OCI-LY7 (cell line): Measurements from ENCODE around the gene COA8. TPM values are rescaled to one million over a fixed set of nuclear protein-coding genes. Genes with fewer than 3 reads are reported as not detected.
"Not testable (repeated sequence)": the region's sequence is repeated elsewhere in the genome, so short reads cannot be mapped to it uniquely, and the experiment has no call there.

Experiments used
- BruUV-seq: library from RNA; stranded (reverse); fragments of 400-500 nt; replicated peaks from 2 replicates; lab custom pipeline; 2021; lab: Mats Ljungman, UMichigan
- CTCF ChIA-PET: fragments of 300-600 bp; sonication (Branson Sonifier 250); formaldehyde crosslinking; loops from one replicate; lab custom pipeline; 2022; ENCODE audit warnings: antibody characterized with exemption; ENCODE audit not compliant: unreplicated experiment; lab: Charles Lee
- POLR2A ChIA-PET: fragments of 300-600 bp; sonication (Branson Sonifier 250); formaldehyde crosslinking; loops from one replicate; lab custom pipeline; 2022; ENCODE audit warnings: antibody characterized with exemption; lab: Charles Lee
- DNase-seq: peaks from one replicate; pipeline ENCODE4 v3.0.0-alpha.2; 2015; ENCODE audit warnings: low spot score
- H2AFZ ChIP-seq: fragments of 200-600 bp; sonication (generic), shearing (Covaris generic); 2 replicates; pipeline ENCODE4 v1.6.1; 2014; ENCODE audit warnings: mild to moderate bottlenecking, antibody characterized with exemption, low read length, moderate library complexity
- H3K27ac ChIP-seq: fragments of 200-600 bp; sonication (generic); 2 replicates; pipeline ENCODE4 v1.5.1; 2014; ENCODE audit warnings: mixed run types, low read depth, mild to moderate bottlenecking, moderate library complexity, low read length, inconsistent platforms; ENCODE audit not compliant: poor library complexity, severe bottlenecking
- H3K36me3 ChIP-seq: fragments of 200-600 bp; sonication (generic); 2 replicates; pipeline ENCODE4 v1.6.1; 2014; ENCODE audit warnings: mild to moderate bottlenecking, antibody characterized with exemption, low read length, moderate library complexity, mixed read lengths; ENCODE audit not compliant: insufficient read depth
- H3K4me1 ChIP-seq: fragments of 200-600 bp; sonication (generic); 2 replicates; pipeline ENCODE4 v1.5.1; 2014; ENCODE audit warnings: mild to moderate bottlenecking, low read length; ENCODE audit not compliant: insufficient read depth, poor library complexity, severe bottlenecking
- H3K4me2 ChIP-seq: fragments of 200-600 bp; sonication (generic); 2 replicates; pipeline ENCODE4 v1.6.1; 2014; ENCODE audit warnings: mild to moderate bottlenecking, low read length
- H3K4me3 ChIP-seq: fragments of 200-600 bp; sonication (generic); 2 replicates; pipeline ENCODE4 v1.5.1; 2014; ENCODE audit warnings: mild to moderate bottlenecking, low read depth, low read length; ENCODE audit not compliant: poor library complexity, severe bottlenecking
- H3K79me2 ChIP-seq: fragments of 200-600 bp; sonication (generic); 2 replicates; pipeline ENCODE4 v1.6.1; 2016; ENCODE audit warnings: low read depth, mild to moderate bottlenecking, low read length, moderate library complexity, mixed read lengths; ENCODE audit not compliant: insufficient read depth
- H3K9me2 ChIP-seq: fragments of 200-600 bp; sonication (generic); 2 replicates; pipeline ENCODE4 v1.6.1; 2016; ENCODE audit warnings: mild to moderate bottlenecking, low read length, mixed read lengths; ENCODE audit not compliant: insufficient read depth
- H3K9me3 ChIP-seq: fragments of 200-600 bp; sonication (generic); 2 replicates; pipeline ENCODE4 v1.6.1; 2014; ENCODE audit warnings: mild to moderate bottlenecking, mixed run types, low read length, mixed read lengths
- H4K20me1 ChIP-seq: fragments of 200-600 bp; sonication (generic); 2 replicates; pipeline ENCODE4 v1.6.1; 2014; ENCODE audit warnings: mild to moderate bottlenecking, antibody characterized with exemption, low read length, moderate library complexity, mixed read lengths; ENCODE audit not compliant: insufficient read depth
- EZH2phosphoT487 ChIP-seq: fragments of 200-600 bp; sonication (generic); IDR thresholded peaks from 2 replicates; pipeline ENCODE4 v1.6.1; 2018; ENCODE audit warnings: low read depth, borderline replicate concordance, mild to moderate bottlenecking, mixed run types, antibody characterized with exemption, low read length, moderate library complexity, mixed read lengths
- intact Hi-C: fragments of 100-400 bp; cut with micrococcal nuclease; formaldehyde crosslinking; loops from one replicate; pipeline ENCODE4 v1.10.0; 2022; ENCODE audit not compliant: unreplicated experiment
- total RNA-seq, 2 experiments: library from RNA; depleted of rRNA in 1 of 2; stranded (reverse); fragments of >200 nt in 1 of 2; shearing (Covaris generic) in 1 of 2; gene quantifications; 2 replicates each; pipeline ENCODE4 v1.2.3, GENCODE V29; 2014 to 2022
- TF ChIP-seq, protein P1 (sequence below): fragments of 200-600 bp; sonication (generic); conservative IDR thresholded peaks from 2 replicates; pipeline ENCODE4 v1.5.1; 2014; ENCODE audit warnings: mild to moderate bottlenecking, antibody characterized with exemption, low read length, moderate library complexity, mixed read lengths

The COA8 gene
- total RNA-seq, 2 experiments from 2014 or later: 18.7 to 33.0 TPM

DNA sequence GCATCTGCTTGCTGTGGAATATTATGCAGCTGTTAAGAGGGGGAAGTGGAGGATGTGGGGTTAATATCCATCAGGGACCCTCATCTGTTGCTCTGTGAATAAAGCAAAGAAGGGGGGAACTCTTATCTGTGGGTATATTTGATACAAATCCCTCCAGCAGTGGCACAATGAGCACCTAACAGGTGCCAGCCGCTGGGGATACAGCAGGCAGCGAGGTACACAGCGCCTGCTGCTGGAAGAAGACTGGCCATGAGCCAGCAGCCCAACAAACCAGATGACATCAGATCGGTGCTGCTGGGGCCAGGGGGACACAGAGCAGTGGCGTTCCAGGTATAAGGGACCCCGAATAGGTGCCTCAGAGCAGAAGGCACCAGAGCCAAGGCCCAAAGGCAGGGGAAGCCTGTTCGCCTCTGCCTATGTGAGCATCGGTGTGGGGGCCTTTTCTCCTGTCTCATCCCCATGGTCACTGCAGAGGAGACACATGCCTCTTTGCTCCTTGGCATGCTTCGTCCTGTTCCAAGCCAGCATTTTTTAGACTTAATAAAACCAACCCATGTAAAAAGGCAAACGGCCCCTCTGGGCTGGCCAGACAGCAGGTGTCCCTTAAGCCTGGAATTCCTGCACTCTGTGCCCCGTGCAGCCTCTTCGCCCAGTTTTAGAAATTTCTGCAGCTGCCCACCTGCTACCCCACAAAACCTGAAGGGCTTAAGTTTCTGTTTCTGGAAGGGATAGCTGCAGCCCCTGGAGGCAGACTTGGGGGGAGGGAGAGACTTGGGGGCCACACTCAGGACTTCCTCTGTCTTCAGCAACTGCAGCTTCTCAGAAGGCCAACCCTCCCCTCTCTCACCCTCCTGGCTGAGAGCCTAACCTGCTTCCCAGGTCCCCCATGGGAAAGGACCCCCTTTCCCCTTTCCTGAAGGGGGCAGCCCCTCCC, 38.5 kb upstream of the COA8 start:
- Histone ChIP-seq H3K36me3 (no peaks in the 10 kb centered on the region), H2AFZ (no peak overlapping the region), H4K20me1 (no peaks in the 10 kb centered on the region), H3K9me2 (no peaks in the 10 kb centered on the region), H3K4me3 (no peak overlapping the region), H3K4me2 (no peak overlapping the region), H3K4me1 (peaks cover 34% of the 10 kb centered on the region), H3K79me2 (peaks cover 6% of the 10 kb centered on the region), H3K9me3 (no peaks in the 10 kb centered on the region), H3K27ac (no peak overlapping the region)
- intact Hi-C loops: no loop called here
- no peak for DNase-seq
- no TSS peak for BruUV-seq
- ChIA-PET POLR2A (no interaction called here), CTCF (no interaction called here)
- TF ChIP-seq, protein P1, sequence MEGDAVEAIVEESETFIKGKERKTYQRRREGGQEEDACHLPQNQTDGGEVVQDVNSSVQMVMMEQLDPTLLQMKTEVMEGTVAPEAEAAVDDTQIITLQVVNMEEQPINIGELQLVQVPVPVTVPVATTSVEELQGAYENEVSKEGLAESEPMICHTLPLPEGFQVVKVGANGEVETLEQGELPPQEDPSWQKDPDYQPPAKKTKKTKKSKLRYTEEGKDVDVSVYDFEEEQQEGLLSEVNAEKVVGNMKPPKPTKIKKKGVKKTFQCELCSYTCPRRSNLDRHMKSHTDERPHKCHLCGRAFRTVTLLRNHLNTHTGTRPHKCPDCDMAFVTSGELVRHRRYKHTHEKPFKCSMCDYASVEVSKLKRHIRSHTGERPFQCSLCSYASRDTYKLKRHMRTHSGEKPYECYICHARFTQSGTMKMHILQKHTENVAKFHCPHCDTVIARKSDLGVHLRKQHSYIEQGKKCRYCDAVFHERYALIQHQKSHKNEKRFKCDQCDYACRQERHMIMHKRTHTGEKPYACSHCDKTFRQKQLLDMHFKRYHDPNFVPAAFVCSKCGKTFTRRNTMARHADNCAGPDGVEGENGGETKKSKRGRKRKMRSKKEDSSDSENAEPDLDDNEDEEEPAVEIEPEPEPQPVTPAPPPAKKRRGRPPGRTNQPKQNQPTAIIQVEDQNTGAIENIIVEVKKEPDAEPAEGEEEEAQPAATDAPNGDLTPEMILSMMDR: peak; percentile 49
- TF ChIP-seq EZH2phosphoT487: no peak

DNA sequence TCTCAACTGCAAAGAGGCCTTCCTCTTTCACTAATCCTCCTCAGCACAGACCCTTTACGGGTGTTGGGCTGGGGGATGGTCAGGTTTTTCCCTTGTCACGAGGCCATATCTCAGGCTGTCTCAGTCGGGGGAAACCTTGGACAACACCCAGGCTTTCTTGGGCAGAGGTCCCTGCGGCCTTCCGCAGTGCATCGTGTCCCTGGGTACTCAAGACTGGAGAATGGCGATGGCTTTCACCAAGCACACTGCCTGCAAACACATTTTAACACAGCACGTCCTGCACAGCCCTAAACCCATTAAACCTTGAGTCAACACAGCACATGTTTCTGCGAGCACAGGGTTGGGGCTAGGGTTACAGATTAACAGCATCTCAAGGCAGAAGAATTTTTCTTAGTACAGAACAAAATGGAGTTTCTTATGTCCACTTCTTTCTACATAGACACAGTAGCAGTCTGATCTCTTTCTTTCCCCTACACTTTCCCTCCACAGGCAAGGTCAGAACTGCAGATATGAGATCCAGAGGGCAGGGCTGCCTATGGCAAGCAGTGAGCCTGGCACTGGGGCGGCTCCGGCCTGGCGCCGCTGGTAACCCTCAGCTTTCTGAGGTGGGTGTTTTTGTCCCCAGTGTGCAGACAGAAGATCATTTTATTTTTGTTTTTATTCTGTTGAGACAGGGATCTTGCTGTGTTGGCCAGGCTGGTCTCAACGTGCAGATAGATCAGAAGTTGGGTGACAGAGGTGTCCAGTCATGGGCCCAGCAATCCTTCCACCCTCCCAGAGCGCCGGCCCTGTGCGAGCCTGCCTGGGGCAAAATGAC, 37.1 kb upstream of the COA8 start:
- H4K20me1 ChIP-seq, BruUV-seq, H3K9me3 ChIP-seq, intact Hi-C loops, H3K4me3 ChIP-seq, H3K27ac ChIP-seq, POLR2A ChIA-PET, DNase-seq, H3K4me2 ChIP-seq, H3K9me2 ChIP-seq, CTCF ChIA-PET, H3K36me3 ChIP-seq, H2AFZ ChIP-seq: not testable (repeated sequence)
- peaks cover 20% of the 10 kb centered on the region for H3K79me2 ChIP-seq
- peaks cover 31% of the 10 kb centered on the region for H3K4me1 ChIP-seq

DNA sequence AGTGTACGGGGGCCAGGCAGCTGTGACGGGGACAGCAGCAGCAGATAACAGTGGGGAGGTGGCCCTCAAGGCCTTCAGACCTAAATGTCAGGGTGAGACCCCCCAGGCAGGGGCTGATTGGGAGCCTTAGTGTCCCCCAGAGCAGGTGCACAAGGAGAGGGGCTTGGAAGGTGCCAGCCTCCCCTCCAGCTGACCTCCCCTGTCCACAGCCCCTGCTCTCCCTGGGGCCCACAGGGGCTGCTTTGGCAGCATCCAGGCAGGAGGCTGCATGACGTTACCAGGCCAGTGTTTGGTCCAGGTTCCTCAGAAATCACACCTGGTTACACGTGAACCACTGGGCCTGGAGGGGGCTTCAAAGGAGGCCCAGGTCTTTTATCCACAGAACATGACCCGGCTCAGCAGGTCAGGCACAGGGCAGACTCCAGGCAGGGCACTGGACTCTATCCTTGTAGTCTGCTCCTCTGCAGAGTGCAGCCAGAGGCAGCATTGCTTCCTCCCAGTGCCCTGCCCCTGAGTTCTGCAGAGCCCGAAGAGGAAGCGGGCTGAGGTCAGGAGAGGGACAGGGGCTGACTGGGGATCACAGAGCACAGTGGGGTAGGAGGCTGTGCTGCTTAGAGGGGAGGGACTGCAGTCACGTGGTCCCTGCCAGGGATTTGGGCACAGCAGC, 36.4 kb upstream of the COA8 start:
- ChIA-PET CTCF (no interaction called here), POLR2A (interaction anchor here (0.5 kb wide), 1 partner anchor 132 kb away, joined by 3 read pairs; no protein-coding TSS in a partner anchor)
- no peaks in the 10 kb centered on the region for H3K9me3 ChIP-seq
- intact Hi-C loops: no loop called here
- TF ChIP-seq, protein P1: no peak
- TF ChIP-seq EZH2phosphoT487: no peak
- H3K4me1 ChIP-seq: peaks cover 28% of the 10 kb centered on the region
- peaks cover 27% of the 10 kb centered on the region for H3K79me2 ChIP-seq
- H3K4me2 ChIP-seq: no peak overlapping the region
- no peak overlapping the region for H3K4me3 ChIP-seq
- H2AFZ ChIP-seq: no peak overlapping the region
- H3K36me3 ChIP-seq: peaks cover 14% of the 10 kb centered on the region; the same call in 1 of the 2 replicates
- no peak overlapping the region for H3K27ac ChIP-seq
- H3K9me2 ChIP-seq: no peaks in the 10 kb centered on the region
- no TSS peak for BruUV-seq
- no peaks in the 10 kb centered on the region for H4K20me1 ChIP-seq
- no peak for DNase-seq
